Esophagus squamous epithelium (tissue), 5 donors: Measurements from ENCODE around the gene SORCS1. TPM values are rescaled to one million over a fixed set of nuclear protein-coding genes. Genes with fewer than 3 reads are reported as not detected.

Experiments
- DNase-seq: peaks from one replicate; lab custom pipeline; 2025; lab: John Stamatoyannopoulos, UW
- H3K27ac ChIP-seq, 4 donors: fragments of 200-600 bp; sonication (generic); one replicate each; pipeline ENCODE4 v1.5.1; 2016 to 2019; ENCODE audit warnings: mild to moderate bottlenecking in 1 of 4
- H3K27me3 ChIP-seq, 4 donors: fragments of 200-600 bp; sonication (generic); 1 replicate in 3 of 4; 2 replicates in 1 of 4; pipeline versions ENCODE4 v1.5.1 to v1.6.0; 2017 to 2021; ENCODE audit warnings: antibody characterized with exemption in 1 of 4
- H3K36me3 ChIP-seq, 3 donors: fragments of 200-600 bp; sonication (generic); one replicate each; pipeline ENCODE4 v1.5.1; 2016 to 2019
- H3K4me1 ChIP-seq, 3 donors: fragments of 200-600 bp; sonication (generic); one replicate each; pipeline ENCODE4 v1.5.1; 2017 to 2019
- H3K4me3 ChIP-seq, 4 donors: fragments of 200-600 bp; sonication (generic); 1 replicate in 3 of 4; 2 replicates in 1 of 4; pipeline ENCODE4 v1.5.1; 2016 to 2019; ENCODE audit warnings: mild to moderate bottlenecking in 2 of 4, moderate library complexity in 1 of 4
- H3K9me3 ChIP-seq, 3 donors: fragments of 200-600 bp; sonication (generic); one replicate each; pipeline ENCODE4 v1.5.1; 2016 to 2019
- POLR2A ChIP-seq, 4 donors: fragments of 450-650 bp; IDR thresholded peaks; one replicate each; pipeline ENCODE4 v1.6.1; 2017; ENCODE audit warnings: antibody characterized with exemption in 4 of 4, mild to moderate bottlenecking in 4 of 4, moderate library complexity in 3 of 4
- WGBS, 2 donors: methylation state at CpG; one replicate each; pipeline ENCODE4 v1.1.5; 2018; 5-methylcytosine and 5-hydroxymethylcytosine counted together
- intact Hi-C: fragments of 100-400 bp; cut with DNase I; formaldehyde crosslinking; loops from one replicate; pipeline ENCODE4 v1.15.0; 2022
- total RNA-seq, 4 donors: library from RNA; depleted of rRNA; stranded (reverse); fragments of >200 nt; gene quantifications; one replicate each; pipeline ENCODE4 v1.1.0, GENCODE V29; 2016
- TF ChIP-seq, protein P1 (sequence below), 6 experiments: fragments of 450-650 bp in 4 of 6; fragments of 200-600 bp in 2 of 6; sonication (generic) in 2 of 6; IDR thresholded peaks; one replicate each; pipeline ENCODE4 v1.5.1; 2016 to 2019; ENCODE audit warnings: antibody characterized with exemption in 6 of 6, mild to moderate bottlenecking in 4 of 6, moderate library complexity in 4 of 6
- donor health status: DM: yes; HTN: yes; CAD: no.

SORCS1 gene
- total RNA-seq, 4 donors from 2014 or later, result 0.88 to 4.8 (median 1.4) TPM; not detected in 1

DNA sequence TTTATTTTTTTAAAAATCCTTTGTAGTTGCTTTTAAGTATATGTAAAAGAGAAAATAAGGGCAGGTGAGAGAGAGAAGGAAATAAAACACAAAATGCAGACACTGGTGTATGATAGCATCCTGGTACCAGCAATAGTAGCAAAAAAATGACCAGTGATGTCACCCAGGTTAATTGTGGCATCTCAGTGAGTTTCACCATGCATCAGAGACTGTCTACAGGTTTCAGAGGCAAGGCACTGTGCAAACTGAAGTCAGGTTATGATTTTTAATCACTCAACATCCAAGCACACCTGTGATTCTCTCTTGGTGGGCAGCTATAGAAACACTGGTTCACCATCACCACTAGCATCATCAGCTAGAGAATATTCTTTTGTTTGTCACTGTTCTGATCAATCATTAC lies 509.3 kb downstream of the SORCS1 start:
- Histone ChIP-seq H3K4me3 (no peak overlapping the region), H3K9me3 (no peaks in the 10 kb centered on the region), H3K36me3 (no peaks in the 10 kb centered on the region), H3K4me1 (no peaks in the 10 kb centered on the region), H3K27me3 (no peaks in the 10 kb centered on the region), H3K27ac (no peak overlapping the region)
- TF ChIP-seq POLR2A (IDR thresholded peaks at IDR 0.05), result no peak
- TF ChIP-seq, protein P1, sequence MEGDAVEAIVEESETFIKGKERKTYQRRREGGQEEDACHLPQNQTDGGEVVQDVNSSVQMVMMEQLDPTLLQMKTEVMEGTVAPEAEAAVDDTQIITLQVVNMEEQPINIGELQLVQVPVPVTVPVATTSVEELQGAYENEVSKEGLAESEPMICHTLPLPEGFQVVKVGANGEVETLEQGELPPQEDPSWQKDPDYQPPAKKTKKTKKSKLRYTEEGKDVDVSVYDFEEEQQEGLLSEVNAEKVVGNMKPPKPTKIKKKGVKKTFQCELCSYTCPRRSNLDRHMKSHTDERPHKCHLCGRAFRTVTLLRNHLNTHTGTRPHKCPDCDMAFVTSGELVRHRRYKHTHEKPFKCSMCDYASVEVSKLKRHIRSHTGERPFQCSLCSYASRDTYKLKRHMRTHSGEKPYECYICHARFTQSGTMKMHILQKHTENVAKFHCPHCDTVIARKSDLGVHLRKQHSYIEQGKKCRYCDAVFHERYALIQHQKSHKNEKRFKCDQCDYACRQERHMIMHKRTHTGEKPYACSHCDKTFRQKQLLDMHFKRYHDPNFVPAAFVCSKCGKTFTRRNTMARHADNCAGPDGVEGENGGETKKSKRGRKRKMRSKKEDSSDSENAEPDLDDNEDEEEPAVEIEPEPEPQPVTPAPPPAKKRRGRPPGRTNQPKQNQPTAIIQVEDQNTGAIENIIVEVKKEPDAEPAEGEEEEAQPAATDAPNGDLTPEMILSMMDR (IDR thresholded peaks at IDR 0.05), result no peak
- no peak for DNase-seq
- intact Hi-C loops, result no loop called here

- intact Hi-C loops, result no loop called here
- no peak overlapping the region for H3K4me3 ChIP-seq
- H3K36me3 ChIP-seq, result no peaks in the 10 kb centered on the region
- 75 to 76% methylated on average over 9 of the region's 9 CpGs for WGBS, 2 donors
- no peaks in the 10 kb centered on the region for H3K4me1 ChIP-seq
- DNase-seq, result no peak
- H3K27ac ChIP-seq, result no peak overlapping the region
- TF ChIP-seq, protein P1 (IDR thresholded peaks at IDR 0.05), result no peak
- no peak for TF ChIP-seq POLR2A (IDR thresholded peaks at IDR 0.05)
- no peaks in the 10 kb centered on the region for H3K9me3 ChIP-seq
- H3K27me3 ChIP-seq, result no peaks in the 10 kb centered on the region
Observed at GRCh38 chr10:106652279-106652678, 512.2 kb downstream of the SORCS1 start.

GRCh38 chr10:106648534-106649481 lies 515.7 kb downstream of the SORCS1 start:
- H3K36me3 ChIP-seq, result no peaks in the 10 kb centered on the region
- TF ChIP-seq, protein P1 (IDR thresholded peaks at IDR 0.05), result no peak
- no peak for TF ChIP-seq POLR2A (IDR thresholded peaks at IDR 0.05)
- no peaks in the 10 kb centered on the region for H3K9me3 ChIP-seq
- no peak overlapping the region for H3K27ac ChIP-seq
- intact Hi-C loops, result no loop called here
- WGBS, 2 donors, result 57 to 69% methylated on average over 3 to 13 of the region's 14 CpGs
- DNase-seq, result no peak
- H3K27me3 ChIP-seq, result no peaks in the 10 kb centered on the region
- no peaks in the 10 kb centered on the region for H3K4me1 ChIP-seq
- H3K4me3 ChIP-seq, result no peak overlapping the region

- WGBS, 2 donors, result 63 to 78% methylated on average over 1 of the region's 1 CpG
- no peaks in the 10 kb centered on the region for H3K9me3 ChIP-seq
- H3K27ac ChIP-seq, result no peak overlapping the region
- no peaks in the 10 kb centered on the region for H3K36me3 ChIP-seq
- TF ChIP-seq POLR2A (IDR thresholded peaks at IDR 0.05), result no peak
- TF ChIP-seq, protein P1 (IDR thresholded peaks at IDR 0.05), result no peak
- H3K27me3 ChIP-seq, result no peaks in the 10 kb centered on the region
- no peak overlapping the region for H3K4me3 ChIP-seq
- no peak for DNase-seq
- intact Hi-C loops, result no loop called here
- no peaks in the 10 kb centered on the region for H3K4me1 ChIP-seq
Observed at GRCh38 chr10:106643473-106643872, 521.0 kb downstream of the SORCS1 start.

- TF ChIP-seq, protein P1 (IDR thresholded peaks at IDR 0.05), result no peak
- TF ChIP-seq POLR2A (IDR thresholded peaks at IDR 0.05), result no peak
- DNase-seq, result no peak
- Histone ChIP-seq H3K27ac (no peak overlapping the region), H3K27me3 (no peaks in the 10 kb centered on the region), H3K36me3 (no peaks in the 10 kb centered on the region), H3K4me3 (no peak overlapping the region), H3K9me3 (no peaks in the 10 kb centered on the region), H3K4me1 (no peaks in the 10 kb centered on the region)
- intact Hi-C loops, result no loop called here
Observed at GRCh38 chr10:106637873-106638272, 526.6 kb downstream of the SORCS1 start.
